Esophagus squamous epithelium (tissue), 5 donors: ENCODE results near the gene TMCC1. TPM values are rescaled to one million over a fixed set of nuclear protein-coding genes. Genes with fewer than 3 reads are reported as not detected.

Experiments used
- DNase-seq: peaks from one replicate; lab custom pipeline; 2025; lab: John Stamatoyannopoulos, UW
- H3K27ac ChIP-seq, 4 donors: fragments of 200-600 bp; sonication (generic); one replicate each; pipeline ENCODE4 v1.5.1; 2016 to 2019; ENCODE audit warnings: mild to moderate bottlenecking in 1 of 4
- H3K27me3 ChIP-seq, 4 donors: fragments of 200-600 bp; sonication (generic); 1 replicate in 3 of 4; 2 replicates in 1 of 4; pipeline versions ENCODE4 v1.5.1 to v1.6.0; 2017 to 2021; ENCODE audit warnings: antibody characterized with exemption in 1 of 4
- H3K36me3 ChIP-seq, 3 donors: fragments of 200-600 bp; sonication (generic); one replicate each; pipeline ENCODE4 v1.5.1; 2016 to 2019
- H3K4me1 ChIP-seq, 3 donors: fragments of 200-600 bp; sonication (generic); one replicate each; pipeline ENCODE4 v1.5.1; 2017 to 2019
- H3K4me3 ChIP-seq, 4 donors: fragments of 200-600 bp; sonication (generic); 1 replicate in 3 of 4; 2 replicates in 1 of 4; pipeline ENCODE4 v1.5.1; 2016 to 2019; ENCODE audit warnings: mild to moderate bottlenecking in 2 of 4, moderate library complexity in 1 of 4
- H3K9me3 ChIP-seq, 3 donors: fragments of 200-600 bp; sonication (generic); one replicate each; pipeline ENCODE4 v1.5.1; 2016 to 2019
- POLR2A ChIP-seq, 4 donors: fragments of 450-650 bp; IDR thresholded peaks; one replicate each; pipeline ENCODE4 v1.6.1; 2017; ENCODE audit warnings: antibody characterized with exemption in 4 of 4, mild to moderate bottlenecking in 4 of 4, moderate library complexity in 3 of 4
- WGBS, 2 donors: methylation state at CpG; one replicate each; pipeline ENCODE4 v1.1.5; 2018; 5-methylcytosine and 5-hydroxymethylcytosine counted together
- intact Hi-C: fragments of 100-400 bp; cut with DNase I; formaldehyde crosslinking; loops from one replicate; pipeline ENCODE4 v1.15.0; 2022
- total RNA-seq, 4 donors: library from RNA; depleted of rRNA; stranded (reverse); fragments of >200 nt; gene quantifications; one replicate each; pipeline ENCODE4 v1.1.0, GENCODE V29; 2016
- TF ChIP-seq, protein P1 (sequence below), 6 experiments: fragments of 450-650 bp in 4 of 6; fragments of 200-600 bp in 2 of 6; sonication (generic) in 2 of 6; IDR thresholded peaks; one replicate each; pipeline ENCODE4 v1.5.1; 2016 to 2019; ENCODE audit warnings: antibody characterized with exemption in 6 of 6, mild to moderate bottlenecking in 4 of 6, moderate library complexity in 4 of 6
- donor health status: DM: yes; HTN: yes; CAD: no.

TMCC1 gene
- total RNA-seq, 4 donors from 2014 or later, result 13.1 to 23.5 (median 18.4) TPM

DNA sequence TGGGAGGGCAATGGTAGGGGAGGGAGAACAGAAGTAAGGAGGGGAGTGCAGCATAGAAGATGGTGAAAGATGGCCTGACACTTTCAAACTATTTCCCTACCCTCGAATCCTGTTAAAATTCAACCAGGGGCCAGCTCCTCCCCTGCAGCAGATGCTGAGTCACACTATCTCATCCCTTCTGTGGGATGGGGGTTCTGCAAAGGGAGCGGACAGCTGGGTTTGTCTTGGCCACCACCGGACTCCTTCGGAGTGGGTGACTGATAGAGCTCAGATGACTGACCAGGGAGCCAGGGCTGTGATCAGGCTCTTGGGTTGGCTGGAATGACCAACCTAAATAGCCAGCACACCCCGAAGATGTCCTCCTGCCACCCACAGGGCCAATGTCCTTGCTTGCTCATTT is 33.6 kb upstream of the TMCC1 start:
- H3K4me3 ChIP-seq, result no peak overlapping the region
- no peak for DNase-seq
- H3K4me1 ChIP-seq, result no peaks in the 10 kb centered on the region
- peaks cover 0 to 13% (median 0%) of the 10 kb centered on the region in 4 donors for H3K27me3 ChIP-seq
- H3K9me3 ChIP-seq, result peaks cover 0 to 27% (median 7%) of the 10 kb centered on the region in 3 donors
- TF ChIP-seq POLR2A (IDR thresholded peaks at IDR 0.05), result no peak
- TF ChIP-seq, protein P1, sequence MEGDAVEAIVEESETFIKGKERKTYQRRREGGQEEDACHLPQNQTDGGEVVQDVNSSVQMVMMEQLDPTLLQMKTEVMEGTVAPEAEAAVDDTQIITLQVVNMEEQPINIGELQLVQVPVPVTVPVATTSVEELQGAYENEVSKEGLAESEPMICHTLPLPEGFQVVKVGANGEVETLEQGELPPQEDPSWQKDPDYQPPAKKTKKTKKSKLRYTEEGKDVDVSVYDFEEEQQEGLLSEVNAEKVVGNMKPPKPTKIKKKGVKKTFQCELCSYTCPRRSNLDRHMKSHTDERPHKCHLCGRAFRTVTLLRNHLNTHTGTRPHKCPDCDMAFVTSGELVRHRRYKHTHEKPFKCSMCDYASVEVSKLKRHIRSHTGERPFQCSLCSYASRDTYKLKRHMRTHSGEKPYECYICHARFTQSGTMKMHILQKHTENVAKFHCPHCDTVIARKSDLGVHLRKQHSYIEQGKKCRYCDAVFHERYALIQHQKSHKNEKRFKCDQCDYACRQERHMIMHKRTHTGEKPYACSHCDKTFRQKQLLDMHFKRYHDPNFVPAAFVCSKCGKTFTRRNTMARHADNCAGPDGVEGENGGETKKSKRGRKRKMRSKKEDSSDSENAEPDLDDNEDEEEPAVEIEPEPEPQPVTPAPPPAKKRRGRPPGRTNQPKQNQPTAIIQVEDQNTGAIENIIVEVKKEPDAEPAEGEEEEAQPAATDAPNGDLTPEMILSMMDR (IDR thresholded peaks at IDR 0.05), result no peak
- WGBS, 2 donors, result 41 to 72% methylated on average over 2 to 5 of the region's 5 CpGs
- no peaks in the 10 kb centered on the region for H3K36me3 ChIP-seq
- H3K27ac ChIP-seq, result no peak overlapping the region
- intact Hi-C loops, result loop anchor here (5.0 kb wide), 1 partner anchor 275 kb away; no protein-coding TSS in a partner anchor

- WGBS, 2 donors, result 84 to 95% methylated on average over 1 of the region's 1 CpG
- no peaks in the 10 kb centered on the region for H3K27me3 ChIP-seq
- intact Hi-C loops, result no loop called here
- no peaks in the 10 kb centered on the region for H3K36me3 ChIP-seq
- TF ChIP-seq, protein P1 (IDR thresholded peaks at IDR 0.05), result no peak
- no peak for TF ChIP-seq POLR2A (IDR thresholded peaks at IDR 0.05)
- H3K9me3 ChIP-seq, result peaks cover 9 to 45% (median 34%) of the 10 kb centered on the region in 3 donors
- H3K27ac ChIP-seq, result no peak overlapping the region
- no peaks in the 10 kb centered on the region for H3K4me1 ChIP-seq
- DNase-seq, result no peak
- H3K4me3 ChIP-seq, result no peak overlapping the region
Measured at GRCh38 chr3:129919806-129920205, 26.3 kb upstream of the TMCC1 start.

DNA sequence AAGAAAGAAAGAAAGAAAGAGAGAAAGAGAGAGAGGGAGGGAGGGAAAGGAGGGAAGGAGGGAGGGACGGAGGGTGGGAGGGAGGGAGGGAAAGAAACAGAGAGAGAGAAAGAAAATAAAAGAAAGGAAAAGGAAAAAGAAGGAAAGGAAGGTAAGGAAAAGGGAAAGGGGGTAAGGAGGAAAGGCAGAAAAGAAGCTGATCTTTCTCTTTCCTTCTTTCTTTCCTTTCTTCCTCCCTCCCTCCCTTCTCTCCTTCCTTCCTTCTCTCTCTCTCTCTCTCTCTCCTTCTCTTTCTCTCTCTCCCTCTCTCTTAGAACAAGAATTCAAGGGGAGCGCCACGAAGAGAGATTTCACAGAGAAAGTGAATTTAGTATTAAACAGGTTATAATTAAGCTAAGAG is 25.8 kb upstream of the TMCC1 start:
- Histone ChIP-seq H3K4me3 (no peak overlapping the region), H3K4me1 (no peaks in the 10 kb centered on the region), H3K27me3 (no peaks in the 10 kb centered on the region), H3K9me3 (peaks cover 9 to 46% (median 34%) of the 10 kb centered on the region in 3 donors), H3K36me3 (no peaks in the 10 kb centered on the region), H3K27ac (no peak overlapping the region)
- intact Hi-C loops, result no loop called here
- TF ChIP-seq POLR2A (IDR thresholded peaks at IDR 0.05), result no peak
- TF ChIP-seq, protein P1 (IDR thresholded peaks at IDR 0.05), result no peak
- WGBS, 2 donors, result 89 to 96% methylated on average over 3 of the region's 3 CpGs
- no peak for DNase-seq

GRCh38 chr3:129918461-129918860 is 24.9 kb upstream of the TMCC1 start:
- 88 to 96% methylated on average over 7 to 8 of the region's 8 CpGs for WGBS, 2 donors
- Histone ChIP-seq H3K36me3 (no peaks in the 10 kb centered on the region), H3K9me3 (peaks cover 9 to 46% (median 34%) of the 10 kb centered on the region in 3 donors), H3K4me3 (no peak overlapping the region), H3K27ac (no peak overlapping the region), H3K27me3 (no peaks in the 10 kb centered on the region), H3K4me1 (no peaks in the 10 kb centered on the region)
- DNase-seq, result no peak
- TF ChIP-seq, protein P1 (IDR thresholded peaks at IDR 0.05), result no peak
- TF ChIP-seq POLR2A (IDR thresholded peaks at IDR 0.05), result no peak
- intact Hi-C loops, result no loop called here

DNA sequence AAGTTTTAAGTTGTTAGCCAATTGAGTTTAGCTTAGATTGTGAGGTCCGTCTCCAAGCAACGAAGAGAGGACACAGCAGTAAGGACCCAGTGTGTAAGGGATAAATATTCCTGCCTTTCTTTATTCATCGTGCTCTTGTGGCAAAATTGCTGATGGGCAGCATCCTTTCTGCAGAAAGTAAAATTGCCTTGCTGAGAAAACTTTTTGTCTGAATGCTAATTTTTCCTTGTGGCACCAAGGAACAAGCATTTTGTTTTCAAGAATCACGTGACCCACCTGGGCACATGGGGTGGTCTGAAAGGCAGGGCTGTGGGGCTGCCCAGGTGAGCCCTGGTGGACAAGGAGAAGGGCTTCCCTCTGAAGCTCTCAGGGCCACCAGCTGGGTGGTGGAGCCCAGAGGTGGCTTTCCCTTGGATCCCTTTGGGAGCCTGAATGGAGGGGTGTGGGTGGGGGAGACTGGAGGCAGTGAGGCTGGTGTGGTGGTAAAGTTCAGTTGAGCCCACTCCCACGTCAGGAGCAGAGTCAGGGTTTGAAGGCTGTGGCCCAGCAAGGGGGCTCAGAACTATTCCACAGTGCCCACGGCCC is 24.0 kb upstream of the TMCC1 start:
- H3K4me3 ChIP-seq, result no peak overlapping the region
- H3K36me3 ChIP-seq, result no peaks in the 10 kb centered on the region
- WGBS, 2 donors, result 89 to 94% methylated on average over 4 of the region's 6 CpGs
- DNase-seq, result no peak
- no peak for TF ChIP-seq POLR2A (IDR thresholded peaks at IDR 0.05)
- TF ChIP-seq, protein P1 (IDR thresholded peaks at IDR 0.05), result no peak
- no peak overlapping the region for H3K27ac ChIP-seq
- intact Hi-C loops, result no loop called here
- peaks cover 9 to 46% (median 34%) of the 10 kb centered on the region in 3 donors for H3K9me3 ChIP-seq
- H3K4me1 ChIP-seq, result no peaks in the 10 kb centered on the region
- no peaks in the 10 kb centered on the region for H3K27me3 ChIP-seq
